SHP77 (cell line): ENCODE measurements around the gene PRKCH.

Experiments used
- DNase-seq, 2 experiments: peaks; one replicate each; lab custom pipeline; 2025; lab: John Stamatoyannopoulos, UW

The PRKCH gene

GRCh38 chr14:61569308-61569707 lies 247.9 kb downstream of the PRKCH start:
- no peak for DNase-seq

- no peak for DNase-seq
Observed at GRCh38 chr14:61569812-61570548, 248.6 kb downstream of the PRKCH start.

- no peak for DNase-seq
Observed at GRCh38 chr14:61570549-61571290, 249.3 kb downstream of the PRKCH start.

- no peak for DNase-seq
Observed at GRCh38 chr14:61571917-61572316, 250.5 kb downstream of the PRKCH start.

- DNase-seq = no peak
Observed at GRCh38 chr14:61573321-61573720, 251.9 kb downstream of the PRKCH start.

GRCh38 chr14:61573748-61574513 lies 252.6 kb downstream of the PRKCH start:
- DNase-seq = no peak

- DNase-seq = no peak
Observed at GRCh38 chr14:61574514-61574807, 253.1 kb downstream of the PRKCH start.

GRCh38 chr14:61575126-61575525 lies 253.7 kb downstream of the PRKCH start:
- no peak for DNase-seq

- DNase-seq = no peak
Observed at GRCh38 chr14:61575551-61576150, 254.3 kb downstream of the PRKCH start.

- no peak for DNase-seq
Observed at GRCh38 chr14:61577506-61577931, 256.1 kb downstream of the PRKCH start.

- no peak for DNase-seq
Observed at GRCh38 chr14:61578745-61579144, 257.4 kb downstream of the PRKCH start.

- no peak for DNase-seq
Observed at GRCh38 chr14:61581340-61581739, 260.0 kb downstream of the PRKCH start.

- DNase-seq = no peak
Observed at GRCh38 chr14:61581955-61582615, 260.7 kb downstream of the PRKCH start.

GRCh38 chr14:61582815-61583214 lies 261.4 kb downstream of the PRKCH start:
- no peak for DNase-seq

GRCh38 chr14:61584331-61584741 lies 263.0 kb downstream of the PRKCH start:
- no peak for DNase-seq

GRCh38 chr14:61585598-61586543 lies 264.5 kb downstream of the PRKCH start:
- peak; percentile 40 to 51 for DNase-seq

GRCh38 chr14:61586544-61587055 lies 265.2 kb downstream of the PRKCH start:
- DNase-seq = no peak

GRCh38 chr14:61587081-61587713 lies 265.8 kb downstream of the PRKCH start:
- DNase-seq = no peak

GRCh38 chr14:61588419-61588901 lies 267.1 kb downstream of the PRKCH start:
- no peak for DNase-seq
